ENCODE measurements around the gene TEX19.

GRCh38 chr17:82392941-82393340 lies 33.9 kb downstream of the TEX19 start:
- TF ChIP-seq CTCF (IDR thresholded peaks at IDR 0.05): no peak
- no peak for TF ChIP-seq POLR2A (IDR thresholded peaks at IDR 0.05)
- no peak for TF ChIP-seq POLR2AphosphoS5 (IDR thresholded peaks at IDR 0.05)
